SHP77 treated with DMSO at 0.1 percent for 48 hours (cell line): ENCODE data around the gene APOB.

Experiments
- DNase-seq: peaks from one replicate; lab custom pipeline; 2025; lab: John Stamatoyannopoulos, UW

APOB gene

GRCh38 chr2:21047141-21048009 is 3.5 kb upstream of the APOB start:
- peak; percentile 28 for DNase-seq

DNA sequence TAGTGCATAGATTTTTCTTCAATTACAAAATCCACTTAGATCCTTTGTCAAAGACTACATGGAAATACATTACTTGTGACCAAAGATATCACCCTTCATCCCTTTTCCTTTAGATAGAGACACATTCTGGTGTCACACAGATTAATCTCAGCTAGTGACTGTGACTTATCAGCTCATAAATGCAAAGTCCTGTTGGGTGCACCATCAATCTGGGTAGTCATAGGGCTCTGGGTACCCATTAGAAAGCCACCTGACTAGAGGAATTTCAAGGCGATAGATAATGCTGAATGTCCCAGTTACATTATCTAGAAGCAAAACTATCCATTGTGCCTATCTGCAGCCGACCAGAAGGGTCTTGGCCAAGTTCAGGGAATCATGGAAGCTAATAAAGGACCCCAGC is 2.6 kb upstream of the APOB start:
- no peak for DNase-seq

DNA sequence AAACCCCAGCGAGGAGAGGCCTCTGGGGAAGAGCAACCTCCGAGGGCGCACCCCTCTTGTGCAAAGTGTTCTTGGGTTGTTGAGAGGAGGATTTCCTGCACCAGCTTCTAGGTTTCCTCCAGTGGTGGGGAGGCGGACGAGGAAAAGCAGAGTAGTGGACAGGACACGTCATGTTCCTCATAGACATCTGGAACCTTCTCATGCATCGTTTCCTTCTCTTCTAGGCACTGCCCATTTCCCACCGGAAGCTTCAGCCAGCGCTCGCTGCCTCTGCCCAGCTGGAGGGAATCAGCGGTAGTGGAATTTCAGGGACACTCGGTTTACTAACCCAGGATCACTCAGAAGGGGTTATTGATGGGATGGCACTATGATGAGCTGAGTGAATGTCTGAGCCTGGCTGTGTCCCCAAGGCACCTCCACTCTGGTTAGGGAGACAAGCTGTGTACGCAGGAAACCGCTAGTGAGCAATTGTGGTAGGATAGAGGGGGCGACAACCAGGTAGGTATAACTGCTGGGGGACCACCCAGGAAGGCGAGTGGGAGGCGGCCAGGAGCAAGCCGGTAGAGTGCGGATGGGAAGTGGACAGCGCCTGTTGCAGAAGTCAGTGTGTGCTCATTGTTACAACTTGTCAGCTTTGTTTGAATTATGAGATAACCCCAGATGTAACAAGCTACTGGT is 960 bp upstream of the APOB start:
- DNase-seq, result no peak

GRCh38 chr2:21042958-21043743 is 722 bp downstream of the APOB start:
- no peak for DNase-seq

GRCh38 chr2:21042708-21042957 is 1.2 kb downstream of the APOB start:
- no peak for DNase-seq

DNA sequence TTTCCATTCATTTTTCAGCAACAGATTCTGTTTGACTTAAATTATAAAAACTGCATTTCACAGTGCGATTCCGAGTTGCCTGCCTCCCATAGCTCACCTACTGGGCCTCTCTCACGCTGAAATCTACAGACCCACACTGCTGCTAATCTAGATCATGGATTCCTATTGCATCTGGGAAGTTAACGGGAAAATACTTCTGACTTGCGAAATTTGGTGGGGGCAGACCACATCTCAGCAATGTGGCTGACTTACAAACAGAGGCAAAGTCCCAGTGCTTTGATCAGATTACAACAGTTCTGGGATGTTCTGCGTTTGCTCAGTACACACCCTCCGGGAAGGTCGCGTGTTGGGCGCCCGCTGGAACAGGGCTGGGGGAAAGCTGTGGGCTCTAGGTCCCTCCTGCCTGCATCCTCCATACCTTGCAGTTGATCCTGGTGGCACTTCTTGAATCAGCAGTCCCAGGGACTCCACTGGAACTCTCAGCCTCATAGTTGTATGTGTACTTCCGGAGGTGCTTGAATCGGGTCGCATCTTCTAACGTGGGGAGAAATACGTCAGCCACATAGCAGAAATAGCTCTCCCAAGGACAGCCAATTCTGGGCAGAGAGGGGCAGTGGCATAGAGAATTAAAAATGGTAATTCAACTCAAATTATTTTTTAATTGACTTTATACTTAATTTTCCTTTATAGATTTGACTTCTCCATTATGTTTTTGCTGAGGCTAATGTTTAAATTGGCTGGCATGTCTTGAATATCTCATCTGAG is 1.7 kb downstream of the APOB start:
- no peak for DNase-seq

GRCh38 chr2:21041462-21041861 is 2.4 kb downstream of the APOB start:
- DNase-seq, result no peak

DNA sequence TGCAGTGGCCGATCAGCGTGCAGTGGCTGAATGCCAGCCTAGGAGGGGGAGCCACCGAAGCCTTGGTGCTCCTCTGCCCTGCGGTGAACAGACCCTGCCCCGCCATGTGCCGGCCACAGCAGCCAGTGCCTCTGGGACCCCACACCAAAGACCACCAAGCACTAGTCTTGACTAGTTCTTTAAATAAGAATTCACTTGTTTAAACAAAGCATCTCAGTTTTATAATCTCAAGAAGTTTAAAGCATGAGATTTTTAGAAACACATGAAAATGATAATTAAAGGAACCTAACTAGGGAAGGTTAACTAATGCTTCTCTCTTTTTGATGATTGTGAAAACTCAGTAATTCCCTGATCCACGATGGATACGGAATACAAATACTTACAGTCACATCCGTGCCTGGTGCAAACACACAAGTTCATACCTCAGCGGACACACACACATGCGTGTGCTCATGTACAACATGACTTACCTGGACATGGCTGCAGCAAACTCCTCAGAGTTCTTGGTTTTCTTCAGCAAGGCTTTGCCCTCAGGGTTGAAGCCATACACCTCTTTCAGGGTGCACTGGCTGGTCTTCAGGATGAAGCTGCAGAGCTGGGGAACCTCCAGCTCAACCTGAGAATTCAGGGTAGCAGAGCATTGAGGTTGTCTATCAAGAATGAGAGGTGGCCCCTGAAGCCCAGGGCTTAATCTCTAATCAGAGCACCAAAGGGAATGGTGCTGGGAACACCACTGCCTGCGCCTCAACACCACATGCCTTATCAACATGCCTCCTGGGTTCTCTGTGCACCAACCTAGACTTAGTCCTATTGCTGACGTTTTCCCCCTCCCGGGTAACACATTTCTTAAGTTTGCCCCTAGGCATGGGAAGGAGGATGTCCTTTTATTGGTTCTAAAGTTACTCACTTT is 3.1 kb downstream of the APOB start:
- DNase-seq, result no peak

DNA sequence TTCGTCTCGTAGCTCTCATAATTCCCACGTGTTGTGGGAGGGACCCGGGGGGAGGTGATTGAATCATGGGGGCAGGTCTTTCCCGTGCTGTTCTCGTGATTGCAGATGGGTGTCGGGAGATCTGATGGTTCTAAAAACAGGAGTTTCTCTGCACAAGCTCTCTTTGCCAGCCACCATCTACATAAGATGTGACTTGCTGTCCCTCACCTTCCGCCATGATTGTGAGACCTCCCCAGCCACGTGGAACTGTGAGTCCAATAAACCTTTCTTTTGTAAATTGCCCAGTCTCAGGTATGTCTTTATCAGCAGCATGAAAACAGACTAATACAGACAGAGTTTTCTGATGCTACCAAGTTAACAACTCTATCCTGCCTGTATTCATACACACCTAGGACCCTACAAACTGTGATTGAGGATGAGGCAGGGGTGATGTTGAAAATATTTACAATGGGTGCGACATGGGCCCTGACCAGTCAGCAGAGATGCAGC is 3.9 kb downstream of the APOB start:
- no peak for DNase-seq

DNA sequence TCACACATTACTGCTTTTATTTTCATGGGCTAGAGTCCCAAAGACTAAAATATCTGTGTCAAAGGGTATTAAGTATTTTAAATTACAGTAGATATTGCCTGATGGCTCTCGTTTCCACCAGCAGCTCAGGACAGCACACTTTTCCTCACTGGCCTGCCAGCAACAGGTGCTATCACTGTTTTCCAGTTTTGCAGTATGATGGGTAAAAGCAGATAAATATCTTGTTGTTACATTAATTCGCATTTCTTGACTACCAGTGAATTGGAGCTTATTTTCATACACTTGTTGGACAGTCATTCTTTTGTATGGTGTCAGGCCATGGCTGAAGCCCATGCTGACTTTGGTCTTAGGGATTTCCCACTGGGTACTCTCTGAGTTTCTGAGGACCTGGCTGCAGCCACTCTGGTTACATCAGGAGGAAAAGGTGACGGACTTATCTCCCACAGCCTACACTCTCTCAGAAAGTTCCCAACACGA is 4.8 kb downstream of the APOB start:
- no peak for DNase-seq

DNA sequence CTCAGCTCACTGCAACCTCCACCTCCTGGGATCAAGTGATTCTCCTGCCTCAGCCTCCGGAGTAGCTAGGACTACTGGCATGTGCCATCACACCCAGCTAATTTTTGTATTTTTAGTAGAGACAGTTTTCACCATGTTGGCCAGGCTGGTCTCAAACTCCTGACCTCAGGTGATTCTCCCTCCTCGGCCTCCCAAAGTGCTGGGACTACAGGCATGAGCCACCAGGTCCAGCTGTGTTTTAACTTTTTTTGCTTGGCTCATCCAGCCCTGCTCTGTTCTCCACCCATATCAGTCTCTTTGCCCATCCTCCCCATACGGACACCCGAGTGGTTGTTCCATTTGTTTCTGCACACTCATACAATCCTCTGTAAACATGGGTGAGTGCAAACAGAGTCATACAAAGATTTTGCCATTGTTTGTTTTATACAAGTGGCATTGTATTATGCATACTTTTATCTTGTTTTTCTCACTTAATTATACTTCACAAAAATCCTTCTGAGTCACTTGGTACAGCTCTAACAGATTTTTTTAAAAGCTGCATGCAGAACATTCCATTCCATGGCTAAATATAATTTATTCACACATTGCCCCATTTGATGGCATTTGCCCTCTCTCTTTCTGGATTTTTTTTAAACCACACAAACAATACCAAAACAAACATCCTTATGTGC is 5.3 kb downstream of the APOB start:
- peak; percentile 23 for DNase-seq

DNA sequence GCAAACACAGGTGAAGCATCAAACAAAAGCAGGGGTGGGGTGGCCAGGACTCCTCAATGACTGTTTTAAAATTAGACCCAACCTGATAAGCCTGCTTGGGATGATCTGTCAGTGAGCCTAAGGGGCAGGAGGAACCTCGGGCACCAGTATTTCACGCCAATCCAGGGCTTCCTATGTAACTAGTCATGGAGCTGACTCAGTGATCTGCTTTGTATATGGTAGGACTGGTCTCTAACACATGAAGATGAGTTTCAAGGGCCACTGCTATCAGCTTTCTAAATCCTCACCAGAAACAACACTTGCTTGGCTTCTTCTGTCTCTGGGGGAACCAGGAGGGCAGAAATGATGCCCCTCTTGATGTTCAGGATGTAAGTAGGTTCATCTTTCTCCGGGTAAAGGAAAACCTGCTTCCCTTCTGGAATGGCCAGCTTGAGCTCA is 6.2 kb downstream of the APOB start:
- no peak for DNase-seq

- DNase-seq, result no peak
Observed at GRCh38 chr2:21036708-21037670, 6.9 kb downstream of the APOB start.

DNA sequence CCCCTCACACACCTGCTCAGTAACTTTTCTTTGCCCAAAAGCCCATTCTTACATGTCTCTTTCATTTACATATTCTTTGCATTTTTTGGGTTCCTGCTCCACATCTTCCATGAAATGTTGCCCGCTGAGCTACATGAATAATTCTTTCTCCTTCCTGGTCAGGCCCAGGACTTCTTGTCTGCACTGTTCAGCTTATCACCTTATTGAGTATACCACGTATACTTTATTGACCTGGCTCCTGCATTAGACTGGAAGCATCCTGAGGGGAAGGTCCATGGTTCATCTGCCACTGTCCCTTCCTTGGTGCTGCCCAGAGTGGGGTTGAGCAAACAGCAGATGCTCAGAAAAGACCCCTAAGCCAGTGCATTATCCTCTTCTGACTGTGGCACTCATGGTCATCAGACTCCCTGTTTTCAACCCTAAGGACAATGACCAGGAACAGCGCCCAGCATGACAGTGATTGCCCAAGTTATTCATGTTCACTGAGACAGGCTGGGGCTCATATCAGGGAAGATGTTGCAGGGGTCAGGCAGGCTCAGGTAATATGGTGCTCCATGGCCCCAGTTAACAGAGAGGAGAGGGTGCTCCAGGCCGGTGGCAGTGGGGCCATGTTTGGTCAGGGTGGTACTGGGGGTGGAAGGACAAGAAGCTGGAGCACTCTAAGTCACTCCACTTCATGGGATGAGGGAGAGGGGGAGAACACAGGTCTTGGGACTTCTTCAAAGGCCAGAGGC is 7.7 kb downstream of the APOB start:
- no peak for DNase-seq

GRCh38 chr2:21035282-21035973 is 8.4 kb downstream of the APOB start:
- no peak for DNase-seq

GRCh38 chr2:21034972-21035279 is 8.9 kb downstream of the APOB start:
- DNase-seq, result no peak

- no peak for DNase-seq
Observed at GRCh38 chr2:21034156-21034971, 9.5 kb downstream of the APOB start.
